ENCODE results near the gene C1QL1. TPM values are rescaled to one million over a fixed set of nuclear protein-coding genes. Genes with fewer than 3 reads are reported as not detected.
A peak's percentile ranks its signal among the peaks of the same experiment; 100 is the strongest.

Gene C1QL1
- polyA plus RNA-seq, 1 donor from 2014 or later, result 0.19 TPM

DNA sequence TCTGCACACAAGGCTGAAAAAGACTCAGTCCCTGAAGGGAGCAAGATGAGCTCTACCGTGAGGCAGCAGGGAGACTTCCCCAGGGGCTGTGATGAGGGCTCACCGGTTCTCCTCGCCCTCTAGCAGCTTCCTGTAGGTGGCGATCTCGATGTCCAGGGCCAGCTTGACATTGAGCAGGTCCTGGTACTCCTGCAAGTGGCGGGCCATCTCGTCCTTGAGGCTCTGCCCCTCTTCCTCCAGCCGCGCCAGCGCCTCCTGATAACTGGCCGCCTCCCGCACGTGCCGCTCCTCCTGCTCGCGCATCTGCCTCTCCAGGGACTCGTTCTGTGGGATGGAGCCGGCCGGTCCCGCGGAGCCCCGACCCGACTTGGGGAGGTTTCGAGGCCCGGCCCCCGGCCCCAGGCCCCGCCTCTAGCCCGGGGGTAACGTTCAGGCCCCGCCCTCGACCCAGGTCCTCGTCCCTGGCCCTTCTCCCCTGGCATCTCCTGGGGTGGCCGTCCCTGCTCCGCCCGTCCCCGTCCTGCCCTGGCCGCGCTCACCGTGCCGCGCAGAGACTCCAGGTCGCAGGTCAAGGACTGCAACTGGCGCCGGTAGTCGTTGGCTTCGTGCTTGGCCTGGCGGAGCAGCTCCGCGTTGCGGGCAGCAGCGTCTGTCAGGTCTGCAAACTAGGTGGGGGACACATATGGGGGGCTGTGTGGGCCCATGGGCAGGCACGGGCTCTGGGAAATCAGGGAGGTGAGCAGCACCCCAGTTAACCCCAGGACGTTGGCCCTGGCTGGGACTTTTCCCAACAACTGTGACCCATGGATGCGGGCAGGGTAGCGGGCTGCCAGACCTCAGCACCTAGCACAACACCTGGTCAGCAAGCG, 56.7 kb downstream of the C1QL1 start:
- Histone ChIP-seq H3K4me2 (ENCODE audit: low read length) (no peak overlapping the region), H3K79me2 (replicated peaks; ENCODE audit: insufficient read depth, low read length) (no peaks in the 10 kb centered on the region), H4K20me1 (ENCODE audit: insufficient read depth) (no peaks in the 10 kb centered on the region), H3K27me3 (ENCODE audit: insufficient read depth, low read depth, low read length) (peaks cover 24% of the 10 kb centered on the region), H3K9me3 (ENCODE audit: low read length) (no peaks in the 10 kb centered on the region), H3K4me3 (ENCODE audit: low read length) (peak overlapping the region; percentile 28), H3K9me2 (ENCODE audit: insufficient read depth, low read length) (no peaks in the 10 kb centered on the region), H3K27ac (ENCODE audit: low read length) (no peak overlapping the region), H2AFZ (ENCODE audit: low read depth, low read length) (no peak overlapping the region), H3K9ac (ENCODE audit: low read length) (no peak overlapping the region), H3K36me3 (ENCODE audit: insufficient read depth, low read length) (no peaks in the 10 kb centered on the region), H3F3A (ENCODE audit: insufficient read depth, low read length, poor library complexity, severe bottlenecking) (no peaks in the 10 kb centered on the region)
- TF ChIP-seq SMC3 (conservative IDR thresholded peaks at IDR 0.05; ENCODE audit: poor library complexity), result no peak
- TF ChIP-seq, protein P1, sequence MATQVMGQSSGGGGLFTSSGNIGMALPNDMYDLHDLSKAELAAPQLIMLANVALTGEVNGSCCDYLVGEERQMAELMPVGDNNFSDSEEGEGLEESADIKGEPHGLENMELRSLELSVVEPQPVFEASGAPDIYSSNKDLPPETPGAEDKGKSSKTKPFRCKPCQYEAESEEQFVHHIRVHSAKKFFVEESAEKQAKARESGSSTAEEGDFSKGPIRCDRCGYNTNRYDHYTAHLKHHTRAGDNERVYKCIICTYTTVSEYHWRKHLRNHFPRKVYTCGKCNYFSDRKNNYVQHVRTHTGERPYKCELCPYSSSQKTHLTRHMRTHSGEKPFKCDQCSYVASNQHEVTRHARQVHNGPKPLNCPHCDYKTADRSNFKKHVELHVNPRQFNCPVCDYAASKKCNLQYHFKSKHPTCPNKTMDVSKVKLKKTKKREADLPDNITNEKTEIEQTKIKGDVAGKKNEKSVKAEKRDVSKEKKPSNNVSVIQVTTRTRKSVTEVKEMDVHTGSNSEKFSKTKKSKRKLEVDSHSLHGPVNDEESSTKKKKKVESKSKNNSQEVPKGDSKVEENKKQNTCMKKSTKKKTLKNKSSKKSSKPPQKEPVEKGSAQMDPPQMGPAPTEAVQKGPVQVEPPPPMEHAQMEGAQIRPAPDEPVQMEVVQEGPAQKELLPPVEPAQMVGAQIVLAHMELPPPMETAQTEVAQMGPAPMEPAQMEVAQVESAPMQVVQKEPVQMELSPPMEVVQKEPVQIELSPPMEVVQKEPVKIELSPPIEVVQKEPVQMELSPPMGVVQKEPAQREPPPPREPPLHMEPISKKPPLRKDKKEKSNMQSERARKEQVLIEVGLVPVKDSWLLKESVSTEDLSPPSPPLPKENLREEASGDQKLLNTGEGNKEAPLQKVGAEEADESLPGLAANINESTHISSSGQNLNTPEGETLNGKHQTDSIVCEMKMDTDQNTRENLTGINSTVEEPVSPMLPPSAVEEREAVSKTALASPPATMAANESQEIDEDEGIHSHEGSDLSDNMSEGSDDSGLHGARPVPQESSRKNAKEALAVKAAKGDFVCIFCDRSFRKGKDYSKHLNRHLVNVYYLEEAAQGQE (IDR thresholded peaks at IDR 0.05; ENCODE audit: borderline replicate concordance), result no peak
- TF ChIP-seq, protein P2, sequence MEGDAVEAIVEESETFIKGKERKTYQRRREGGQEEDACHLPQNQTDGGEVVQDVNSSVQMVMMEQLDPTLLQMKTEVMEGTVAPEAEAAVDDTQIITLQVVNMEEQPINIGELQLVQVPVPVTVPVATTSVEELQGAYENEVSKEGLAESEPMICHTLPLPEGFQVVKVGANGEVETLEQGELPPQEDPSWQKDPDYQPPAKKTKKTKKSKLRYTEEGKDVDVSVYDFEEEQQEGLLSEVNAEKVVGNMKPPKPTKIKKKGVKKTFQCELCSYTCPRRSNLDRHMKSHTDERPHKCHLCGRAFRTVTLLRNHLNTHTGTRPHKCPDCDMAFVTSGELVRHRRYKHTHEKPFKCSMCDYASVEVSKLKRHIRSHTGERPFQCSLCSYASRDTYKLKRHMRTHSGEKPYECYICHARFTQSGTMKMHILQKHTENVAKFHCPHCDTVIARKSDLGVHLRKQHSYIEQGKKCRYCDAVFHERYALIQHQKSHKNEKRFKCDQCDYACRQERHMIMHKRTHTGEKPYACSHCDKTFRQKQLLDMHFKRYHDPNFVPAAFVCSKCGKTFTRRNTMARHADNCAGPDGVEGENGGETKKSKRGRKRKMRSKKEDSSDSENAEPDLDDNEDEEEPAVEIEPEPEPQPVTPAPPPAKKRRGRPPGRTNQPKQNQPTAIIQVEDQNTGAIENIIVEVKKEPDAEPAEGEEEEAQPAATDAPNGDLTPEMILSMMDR (IDR thresholded peaks at IDR 0.05; ENCODE audit: poor library complexity, severe bottlenecking), result peak; percentile 42

DNA sequence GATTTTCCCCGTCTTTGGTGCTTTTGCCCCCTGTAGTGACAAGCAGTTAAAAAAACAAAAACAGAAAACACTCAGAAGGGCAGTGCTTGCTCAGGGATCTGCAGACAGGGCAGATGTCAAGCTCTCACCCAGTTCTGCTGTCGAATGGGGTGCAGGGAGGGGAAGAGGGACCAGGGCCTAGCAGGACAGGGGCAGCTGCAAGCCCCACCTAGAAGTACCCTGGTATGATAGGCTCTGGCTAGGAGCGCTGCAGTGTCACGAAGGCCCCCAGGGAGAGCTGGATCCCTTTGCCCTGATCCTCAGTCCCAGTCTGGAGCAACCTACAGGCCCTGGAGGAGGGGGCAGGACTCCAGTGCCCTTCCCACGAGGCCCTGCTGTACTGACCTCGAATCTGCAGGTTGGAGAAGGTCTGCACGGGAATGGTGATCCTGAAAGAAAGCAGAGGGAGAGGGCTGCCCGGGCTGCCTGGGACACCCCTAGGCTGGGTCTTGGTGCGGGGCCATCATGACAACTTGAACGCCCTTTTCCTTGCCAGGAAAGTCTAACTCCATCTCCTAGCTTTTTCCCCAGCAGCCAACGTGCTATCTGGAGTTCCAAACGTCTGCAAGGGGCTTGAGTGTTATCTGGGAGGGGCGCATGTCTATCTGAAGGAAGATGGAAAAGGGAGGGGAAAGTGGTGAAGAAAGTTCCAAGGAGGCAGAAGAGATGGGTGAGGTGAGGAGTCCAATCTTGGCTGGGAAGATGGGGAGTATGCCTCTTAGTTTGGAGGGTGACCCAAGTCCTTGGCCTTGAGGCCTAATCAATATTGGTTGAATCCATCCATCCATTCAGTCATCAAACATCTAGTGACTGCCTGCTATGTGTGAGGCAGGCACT, 57.6 kb downstream of the C1QL1 start:
- H3K4me2 ChIP-seq (ENCODE audit: low read length), result no peak overlapping the region
- no peak overlapping the region for H3K27ac ChIP-seq (ENCODE audit: low read length)
- H3K4me3 ChIP-seq (ENCODE audit: low read length), result no peak overlapping the region
- no peaks in the 10 kb centered on the region for H3K9me2 ChIP-seq (ENCODE audit: insufficient read depth, low read length)
- no peaks in the 10 kb centered on the region for H3K79me2 ChIP-seq (replicated peaks; ENCODE audit: insufficient read depth, low read length)
- H3K36me3 ChIP-seq (ENCODE audit: insufficient read depth, low read length), result no peaks in the 10 kb centered on the region
- H3K9me3 ChIP-seq (ENCODE audit: low read length), result no peaks in the 10 kb centered on the region
- no peaks in the 10 kb centered on the region for H3F3A ChIP-seq (ENCODE audit: insufficient read depth, low read length, poor library complexity, severe bottlenecking)
- H4K20me1 ChIP-seq (ENCODE audit: insufficient read depth), result no peaks in the 10 kb centered on the region
- H2AFZ ChIP-seq (ENCODE audit: low read depth, low read length), result no peak overlapping the region
- TF ChIP-seq EP300 (conservative IDR thresholded peaks at IDR 0.05; ENCODE audit: poor library complexity, severe bottlenecking) (no peak), TAF1 (IDR thresholded peaks at IDR 0.05; ENCODE audit: low read depth) (no peak), SMC3 (conservative IDR thresholded peaks at IDR 0.05; ENCODE audit: poor library complexity) (no peak)
- peaks cover 24% of the 10 kb centered on the region for H3K27me3 ChIP-seq (ENCODE audit: insufficient read depth, low read depth, low read length)
- H3K9ac ChIP-seq (ENCODE audit: low read length), result no peak overlapping the region

Small RNAs within 50 kb of the gene (small RNA-seq; reads per million reads assigned to genes)
- gene AC015936.2, result 0 reads per million in 3 experiments
- 0 to 2.7 (median 0.68) reads per million in 3 experiments for gene MIR6783

Other genes with a start within 250 kb of the C1QL1 start
- 19.3 and 25.8 TPM in 2 replicates for gene ADAM11, start 209.3 kb downstream of the C1QL1 start, polyA plus RNA-seq
- gene GJC1, start 138.0 kb downstream of the C1QL1 start, polyA plus RNA-seq, result 8.0 and 9.0 TPM in 2 replicates
- gene HIGD1B, start 120.4 kb downstream of the C1QL1 start, polyA plus RNA-seq, result not detected in 2 replicates
- 47.8 and 69.4 TPM in 2 replicates for gene EFTUD2, start 68.9 kb downstream of the C1QL1 start, polyA plus RNA-seq
- not detected in 2 replicates for gene GFAP, start 52.8 kb downstream of the C1QL1 start, polyA plus RNA-seq
- gene KIF18B, start 20.5 kb downstream of the C1QL1 start, polyA plus RNA-seq, result 0.10 and 0.26 TPM in 2 replicates
- gene DCAKD, start 83.3 kb upstream of the C1QL1 start, polyA plus RNA-seq, result 68.5 and 75.0 TPM in 2 replicates
- gene NMT1, start 93.0 kb upstream of the C1QL1 start, polyA plus RNA-seq, result 23.4 and 28.7 TPM in 2 replicates
- 0.36 and 1.3 TPM in 2 replicates for gene PLCD3, start 164.2 kb upstream of the C1QL1 start, polyA plus RNA-seq
- 3.1 and 8.4 TPM in 2 replicates for gene ACBD4, start 167.4 kb upstream of the C1QL1 start, polyA plus RNA-seq
- gene HEXIM1, start 180.2 kb upstream of the C1QL1 start, polyA plus RNA-seq, result 9.0 and 10.2 TPM in 2 replicates
- gene HEXIM2, start 193.6 kb upstream of the C1QL1 start, polyA plus RNA-seq, result 13.9 and 17.9 TPM in 2 replicates

Data from neural cell (in vitro differentiated cells).